Activated naive CD8-positive, alpha-beta T cell (primary cell): ENCODE results near the gene MYBPH.

Experiments
- H3K27ac Mint-ChIP-seq: one replicate; pipeline ENCODE4 v1.8.0; 2021; ENCODE audit warnings: mixed read lengths
- H3K27me3 Mint-ChIP-seq: one replicate; pipeline ENCODE4 v1.8.0; 2021; ENCODE audit warnings: mixed read lengths
- H3K36me3 Mint-ChIP-seq: one replicate; pipeline ENCODE4 v1.8.0; 2021; ENCODE audit warnings: mixed read lengths
- H3K4me1 Mint-ChIP-seq: one replicate; pipeline ENCODE4 v1.8.0; 2021; ENCODE audit warnings: low read depth, mixed read lengths
- H3K4me3 Mint-ChIP-seq: one replicate; pipeline ENCODE4 v1.8.0; 2021; ENCODE audit warnings: mild to moderate bottlenecking, mixed read lengths
- H3K9me3 Mint-ChIP-seq: one replicate; pipeline ENCODE4 v1.8.0; 2021; ENCODE audit warnings: low read depth, mixed read lengths

Gene MYBPH

GRCh38 chr1:203167913-203168200 lies 7.8 kb downstream of the MYBPH start:
- H3K9me3 Mint-ChIP-seq, result no peaks in the 10 kb centered on the region
- no peak overlapping the region for H3K27ac Mint-ChIP-seq
- peaks cover 4% of the 10 kb centered on the region for H3K27me3 Mint-ChIP-seq
- no peaks in the 10 kb centered on the region for H3K4me1 Mint-ChIP-seq
- H3K36me3 Mint-ChIP-seq, result no peaks in the 10 kb centered on the region
- H3K4me3 Mint-ChIP-seq, result no peak overlapping the region

- Mint-ChIP-seq H3K36me3 (no peaks in the 10 kb centered on the region), H3K9me3 (no peaks in the 10 kb centered on the region), H3K27me3 (peaks cover 4% of the 10 kb centered on the region), H3K4me3 (no peak overlapping the region), H3K4me1 (no peaks in the 10 kb centered on the region), H3K27ac (no peak overlapping the region)
These were observed 8.4 kb downstream of the MYBPH start for GRCh38 chr1:203167026-203167912.

- Mint-ChIP-seq H3K9me3 (no peaks in the 10 kb centered on the region), H3K4me3 (no peak overlapping the region), H3K4me1 (no peaks in the 10 kb centered on the region), H3K27ac (no peak overlapping the region), H3K36me3 (no peaks in the 10 kb centered on the region), H3K27me3 (peaks cover 4% of the 10 kb centered on the region)
These were observed 9.3 kb downstream of the MYBPH start for GRCh38 chr1:203166192-203166940.

GRCh38 chr1:203165800-203166161 lies 9.8 kb downstream of the MYBPH start:
- H3K4me3 Mint-ChIP-seq, result no peak overlapping the region
- H3K27ac Mint-ChIP-seq, result no peak overlapping the region
- H3K27me3 Mint-ChIP-seq, result peaks cover 4% of the 10 kb centered on the region
- H3K4me1 Mint-ChIP-seq, result no peaks in the 10 kb centered on the region
- H3K36me3 Mint-ChIP-seq, result no peaks in the 10 kb centered on the region
- no peaks in the 10 kb centered on the region for H3K9me3 Mint-ChIP-seq

GRCh38 chr1:203165101-203165799 lies 10.4 kb downstream of the MYBPH start:
- H3K9me3 Mint-ChIP-seq, result no peaks in the 10 kb centered on the region
- no peak overlapping the region for H3K4me3 Mint-ChIP-seq
- H3K27ac Mint-ChIP-seq, result no peak overlapping the region
- H3K36me3 Mint-ChIP-seq, result no peaks in the 10 kb centered on the region
- H3K4me1 Mint-ChIP-seq, result no peaks in the 10 kb centered on the region
- peaks cover 4% of the 10 kb centered on the region for H3K27me3 Mint-ChIP-seq

- H3K4me3 Mint-ChIP-seq, result no peak overlapping the region
- peaks cover 4% of the 10 kb centered on the region for H3K27me3 Mint-ChIP-seq
- no peaks in the 10 kb centered on the region for H3K9me3 Mint-ChIP-seq
- H3K4me1 Mint-ChIP-seq, result no peaks in the 10 kb centered on the region
- H3K36me3 Mint-ChIP-seq, result no peaks in the 10 kb centered on the region
- H3K27ac Mint-ChIP-seq, result no peak overlapping the region
These were observed 11.6 kb downstream of the MYBPH start for GRCh38 chr1:203163891-203164635.

- H3K27ac Mint-ChIP-seq, result no peak overlapping the region
- peaks cover 4% of the 10 kb centered on the region for H3K27me3 Mint-ChIP-seq
- H3K4me3 Mint-ChIP-seq, result no peak overlapping the region
- no peaks in the 10 kb centered on the region for H3K4me1 Mint-ChIP-seq
- no peaks in the 10 kb centered on the region for H3K36me3 Mint-ChIP-seq
- no peaks in the 10 kb centered on the region for H3K9me3 Mint-ChIP-seq
These were observed 13.2 kb downstream of the MYBPH start for GRCh38 chr1:203162403-203162802.

GRCh38 chr1:203161703-203162102 lies 13.9 kb downstream of the MYBPH start:
- no peak overlapping the region for H3K27ac Mint-ChIP-seq
- H3K9me3 Mint-ChIP-seq, result no peaks in the 10 kb centered on the region
- no peak overlapping the region for H3K4me3 Mint-ChIP-seq
- H3K4me1 Mint-ChIP-seq, result no peaks in the 10 kb centered on the region
- peaks cover 4% of the 10 kb centered on the region for H3K27me3 Mint-ChIP-seq
- no peaks in the 10 kb centered on the region for H3K36me3 Mint-ChIP-seq

GRCh38 chr1:203161175-203161574 lies 14.5 kb downstream of the MYBPH start:
- H3K4me1 Mint-ChIP-seq, result no peaks in the 10 kb centered on the region

GRCh38 chr1:203159844-203160243 lies 15.8 kb downstream of the MYBPH start:
- Mint-ChIP-seq H3K36me3 (no peaks in the 10 kb centered on the region), H3K4me1 (no peaks in the 10 kb centered on the region), H3K27ac (no peak overlapping the region), H3K27me3 (peaks cover 5% of the 10 kb centered on the region), H3K4me3 (no peak overlapping the region), H3K9me3 (no peaks in the 10 kb centered on the region)

More at GRCh38 chr1:203161175-203161574, 14.5 kb downstream of the MYBPH start:
- no peak overlapping the region for H3K4me3 Mint-ChIP-seq
- H3K36me3 Mint-ChIP-seq, result no peaks in the 10 kb centered on the region
- H3K27ac Mint-ChIP-seq, result no peak overlapping the region
- no peaks in the 10 kb centered on the region for H3K9me3 Mint-ChIP-seq
- peaks cover 4% of the 10 kb centered on the region for H3K27me3 Mint-ChIP-seq

- no peaks in the 10 kb centered on the region for H3K9me3 Mint-ChIP-seq
- H3K4me3 Mint-ChIP-seq, result no peak overlapping the region
- no peaks in the 10 kb centered on the region for H3K36me3 Mint-ChIP-seq
- peaks cover 2% of the 10 kb centered on the region for H3K27me3 Mint-ChIP-seq
- H3K27ac Mint-ChIP-seq, result no peak overlapping the region
- H3K4me1 Mint-ChIP-seq, result no peaks in the 10 kb centered on the region
These were observed 16.5 kb downstream of the MYBPH start for GRCh38 chr1:203158960-203159665.

GRCh38 chr1:203158423-203158822 lies 17.2 kb downstream of the MYBPH start:
- no peak overlapping the region for H3K4me3 Mint-ChIP-seq
- peaks cover 1% of the 10 kb centered on the region for H3K27me3 Mint-ChIP-seq
- no peaks in the 10 kb centered on the region for H3K4me1 Mint-ChIP-seq

GRCh38 chr1:203156280-203156679 lies 19.3 kb downstream of the MYBPH start:
- Mint-ChIP-seq H3K4me3 (no peak overlapping the region), H3K27me3 (peaks cover 1% of the 10 kb centered on the region), H3K4me1 (no peaks in the 10 kb centered on the region)

More at GRCh38 chr1:203158423-203158822, 17.2 kb downstream of the MYBPH start:
- Mint-ChIP-seq H3K9me3 (no peaks in the 10 kb centered on the region), H3K36me3 (no peaks in the 10 kb centered on the region), H3K27ac (no peak overlapping the region)

More at GRCh38 chr1:203156280-203156679, 19.3 kb downstream of the MYBPH start:
- Mint-ChIP-seq H3K36me3 (no peaks in the 10 kb centered on the region), H3K27ac (no peak overlapping the region), H3K9me3 (no peaks in the 10 kb centered on the region)
